Measurements from ENCODE around the gene BST1.

DNA sequence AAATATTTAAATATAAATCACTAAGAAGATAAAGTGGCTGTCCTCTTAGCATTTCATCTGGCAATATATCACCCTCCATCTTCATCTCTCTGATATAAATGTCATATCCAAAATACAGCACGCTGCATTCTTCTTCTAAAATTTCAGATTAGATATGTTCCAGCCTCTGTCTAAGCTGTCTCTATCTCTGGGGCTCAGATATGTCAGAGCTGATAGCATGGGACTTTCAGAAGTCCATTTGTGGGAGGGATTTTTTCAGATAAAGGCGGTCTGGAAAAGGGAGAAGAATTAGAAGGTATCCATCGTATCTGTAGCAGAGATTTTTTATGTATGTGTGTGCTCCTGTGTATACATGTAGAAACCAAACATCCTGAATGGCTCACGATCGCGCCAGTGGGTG is 50.2 kb downstream of the BST1 start:
- no peak for TF ChIP-seq EZH2 (IDR thresholded peaks at IDR 0.05; ENCODE audit: borderline replicate concordance, low read length)
- TF ChIP-seq, protein P1, sequence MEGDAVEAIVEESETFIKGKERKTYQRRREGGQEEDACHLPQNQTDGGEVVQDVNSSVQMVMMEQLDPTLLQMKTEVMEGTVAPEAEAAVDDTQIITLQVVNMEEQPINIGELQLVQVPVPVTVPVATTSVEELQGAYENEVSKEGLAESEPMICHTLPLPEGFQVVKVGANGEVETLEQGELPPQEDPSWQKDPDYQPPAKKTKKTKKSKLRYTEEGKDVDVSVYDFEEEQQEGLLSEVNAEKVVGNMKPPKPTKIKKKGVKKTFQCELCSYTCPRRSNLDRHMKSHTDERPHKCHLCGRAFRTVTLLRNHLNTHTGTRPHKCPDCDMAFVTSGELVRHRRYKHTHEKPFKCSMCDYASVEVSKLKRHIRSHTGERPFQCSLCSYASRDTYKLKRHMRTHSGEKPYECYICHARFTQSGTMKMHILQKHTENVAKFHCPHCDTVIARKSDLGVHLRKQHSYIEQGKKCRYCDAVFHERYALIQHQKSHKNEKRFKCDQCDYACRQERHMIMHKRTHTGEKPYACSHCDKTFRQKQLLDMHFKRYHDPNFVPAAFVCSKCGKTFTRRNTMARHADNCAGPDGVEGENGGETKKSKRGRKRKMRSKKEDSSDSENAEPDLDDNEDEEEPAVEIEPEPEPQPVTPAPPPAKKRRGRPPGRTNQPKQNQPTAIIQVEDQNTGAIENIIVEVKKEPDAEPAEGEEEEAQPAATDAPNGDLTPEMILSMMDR (conservative IDR thresholded peaks at IDR 0.05 in 1 of 2, IDR thresholded peaks at IDR 0.05 in 1 of 2; ENCODE audit: extremely low read depth in 1 of 2, insufficient read depth in 1 of 2, low read depth in 1 of 2, low read length in 2 of 2): no peak
